HG03097 (cell line): ENCODE data around the gene HOMER1.
"Not testable (repeated sequence)": the region's sequence is repeated elsewhere in the genome, so short reads cannot be mapped to it uniquely, and the experiment has no call there.

Source experiments
- ATAC-seq: cut with Tn5 transposase; IDR thresholded peaks from one replicate; pipeline ENCODE4 v1.9.1; 2021; ENCODE audit not compliant: unreplicated experiment, low FRiP score

The HOMER1 gene

GRCh38 chr5:79517601-79518000, 3.7 kb upstream of the HOMER1 start:
- ATAC-seq, result no peak

- ATAC-seq, result no peak
Measured at GRCh38 chr5:79516986-79517385, 3.1 kb upstream of the HOMER1 start.

DNA sequence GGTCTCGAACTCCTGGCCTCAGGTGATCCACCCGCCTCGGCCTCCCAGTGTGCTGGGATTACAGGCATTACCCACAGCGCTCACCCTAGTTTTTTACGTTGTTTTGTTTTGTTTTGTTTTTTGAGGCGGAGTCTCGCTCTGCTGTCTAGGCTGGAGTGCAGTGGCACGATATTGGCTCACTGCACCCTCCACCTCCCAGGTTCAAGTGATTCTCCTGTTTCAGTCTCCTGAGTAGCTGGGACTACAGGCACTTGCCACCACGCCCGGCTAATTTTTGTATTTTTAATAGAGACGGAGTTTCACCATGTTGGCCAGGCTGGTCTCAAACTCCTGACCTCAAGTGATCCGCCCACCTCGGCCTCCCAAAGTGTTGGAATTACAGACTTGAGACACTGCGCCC, 2.4 kb upstream of the HOMER1 start:
- not testable (repeated sequence) for ATAC-seq

DNA sequence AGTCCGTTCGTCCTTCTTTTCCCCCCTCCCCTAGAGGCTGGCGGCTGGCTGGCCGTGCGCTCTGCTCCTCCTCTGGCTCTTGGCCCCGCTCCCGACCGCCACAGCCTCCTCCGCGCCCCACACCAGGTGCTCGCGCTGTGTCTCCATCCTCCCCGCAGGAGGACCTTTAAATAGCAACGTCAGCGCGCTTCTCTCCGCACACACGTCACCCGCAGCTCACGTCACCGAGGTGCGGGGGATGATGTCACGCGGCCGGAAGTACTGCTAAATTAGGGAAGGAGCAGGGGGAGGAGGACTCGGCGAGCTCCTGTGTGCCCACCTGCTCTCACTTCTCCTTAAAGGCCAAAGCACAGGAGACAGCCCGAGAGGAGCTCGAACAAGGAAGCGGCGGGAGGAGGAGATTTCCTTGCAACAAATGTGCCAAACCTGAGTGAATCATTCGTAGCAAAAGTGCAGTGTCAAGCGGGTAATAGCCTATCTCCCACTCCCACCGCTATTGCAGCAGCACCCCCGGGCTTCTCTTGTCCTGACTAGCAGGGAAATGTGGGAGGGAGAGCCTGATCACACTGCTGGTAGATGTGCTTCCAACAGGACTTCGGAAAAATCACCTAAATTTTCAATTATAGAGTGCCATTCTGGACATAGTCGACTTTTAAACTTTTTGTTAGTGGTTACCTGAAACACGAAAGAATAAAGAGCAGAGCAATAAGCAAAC, 614 bp upstream of the HOMER1 start:
- ATAC-seq, result peak; percentile 84

- ATAC-seq, result no peak
Measured at GRCh38 chr5:79513308-79513703, 628 bp downstream of the HOMER1 start.

GRCh38 chr5:79512471-79513307, 1.2 kb downstream of the HOMER1 start:
- no peak for ATAC-seq

DNA sequence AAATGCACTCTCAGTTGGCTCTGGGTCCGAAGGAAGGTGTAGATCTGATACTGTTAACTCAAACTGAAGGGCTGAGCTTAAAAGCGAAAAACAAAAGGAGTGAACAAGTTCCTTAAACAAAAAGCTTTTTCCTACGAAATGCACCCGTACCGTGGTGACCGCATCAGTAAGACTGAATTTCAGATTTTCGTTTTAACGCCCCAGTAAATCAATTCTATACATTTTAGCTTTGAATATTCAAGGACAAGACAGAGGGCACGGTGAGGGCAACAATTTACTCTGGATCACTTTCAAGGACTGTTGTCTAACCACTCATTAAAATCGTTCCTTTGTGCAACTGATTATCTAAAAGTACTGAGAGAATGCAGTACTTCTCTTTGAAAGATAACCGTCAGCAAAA, 1.9 kb downstream of the HOMER1 start:
- ATAC-seq, result no peak

GRCh38 chr5:79510638-79511037, 3.3 kb downstream of the HOMER1 start:
- ATAC-seq, result no peak

- no peak for ATAC-seq
Measured at GRCh38 chr5:79509244-79509885, 4.6 kb downstream of the HOMER1 start.

DNA sequence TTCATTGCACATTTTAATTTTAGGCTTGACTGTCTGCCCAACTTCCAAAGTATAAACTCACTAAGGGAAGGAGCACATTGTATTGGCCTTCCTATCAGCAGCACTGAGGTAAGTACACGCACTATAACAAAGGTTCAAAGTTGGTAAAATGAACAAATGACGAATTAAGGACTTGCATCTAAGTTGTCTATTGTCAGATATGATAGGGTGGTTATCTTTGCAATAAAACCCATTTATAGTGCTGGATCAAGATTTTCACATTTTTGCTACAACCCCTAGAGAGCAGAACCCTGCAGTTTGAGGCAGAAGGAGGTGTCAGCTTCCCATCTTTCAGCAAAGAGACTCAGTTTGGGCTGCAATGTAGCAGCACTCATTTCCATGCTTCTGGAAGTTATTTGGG, 5.1 kb downstream of the HOMER1 start:
- ATAC-seq, result no peak

GRCh38 chr5:79508354-79508753, 5.6 kb downstream of the HOMER1 start:
- ATAC-seq, result no peak

GRCh38 chr5:79507251-79508205, 6.4 kb downstream of the HOMER1 start:
- ATAC-seq, result no peak

- no peak for ATAC-seq
Measured at GRCh38 chr5:79505138-79505537, 8.8 kb downstream of the HOMER1 start.

GRCh38 chr5:79503794-79504495, 10.0 kb downstream of the HOMER1 start:
- ATAC-seq, result no peak

DNA sequence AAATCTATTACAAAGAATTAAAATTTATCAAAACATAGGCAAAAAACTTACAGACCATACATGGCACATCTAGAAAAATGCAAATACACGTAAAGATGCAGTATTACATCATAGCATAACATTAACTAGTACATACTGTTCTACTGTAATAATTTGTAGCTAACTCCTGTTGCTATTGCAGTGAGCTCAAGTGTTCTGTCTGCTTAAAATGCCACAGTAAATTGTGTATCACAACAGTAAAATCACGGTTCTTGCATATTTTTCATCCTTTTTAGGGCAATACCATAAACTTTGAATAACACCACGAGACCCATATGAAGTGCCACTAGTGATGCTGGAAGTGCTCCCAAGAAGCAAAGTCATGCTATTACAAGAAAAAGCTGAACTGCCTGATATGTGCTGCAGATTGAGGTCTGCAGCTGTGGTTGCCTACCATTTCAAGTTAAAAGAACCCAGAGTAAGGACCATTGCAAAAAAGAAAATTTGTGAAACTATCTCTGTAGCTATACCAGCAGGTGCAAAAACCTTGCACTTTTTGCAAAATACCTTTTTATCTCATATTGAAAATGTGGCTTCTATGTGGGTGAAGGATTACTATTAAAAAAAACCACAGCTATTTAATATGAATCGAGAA, 14.2 kb downstream of the HOMER1 start:
- ATAC-seq, result no peak

GRCh38 chr5:79495311-79495710, 18.6 kb downstream of the HOMER1 start:
- no peak for ATAC-seq

GRCh38 chr5:79493596-79494345, 20.2 kb downstream of the HOMER1 start:
- no peak for ATAC-seq

GRCh38 chr5:79491690-79492317, 22.1 kb downstream of the HOMER1 start:
- ATAC-seq, result no peak
